HG02884 (cell line): ENCODE data around the gene LIPH.
"Not testable (repeated sequence)": the region's sequence is repeated elsewhere in the genome, so short reads cannot be mapped to it uniquely, and the experiment has no call there.

Experiments
- ATAC-seq: cut with Tn5 transposase; IDR thresholded peaks from one replicate; pipeline ENCODE4 v1.9.1; 2021; ENCODE audit warnings: mild to moderate bottlenecking, moderate library complexity; ENCODE audit not compliant: unreplicated experiment

Gene LIPH

GRCh38 chr3:185552358-185552877 is at the start of gene LIPH:
TSS of gene LIPH (minus strand) at chr3:185552588. CDS start at chr3:185552471, 117 bp downstream.
- ATAC-seq, result no peak

- ATAC-seq, result peak; percentile 59
Measured at GRCh38 chr3:185595526-185595925, 43.1 kb upstream of the LIPH start.

GRCh38 chr3:185594073-185594472 is 41.7 kb upstream of the LIPH start:
- ATAC-seq, result no peak

- no peak for ATAC-seq
Measured at GRCh38 chr3:185586686-185587039, 34.3 kb upstream of the LIPH start.

- peak; percentile 96 for ATAC-seq
Measured at GRCh38 chr3:185585859-185586685, 33.7 kb upstream of the LIPH start, which contains the start of gene SENP2. TSS of gene SENP2 (plus strand) at chr3:185586295. CDS start at chr3:185586414, 119 bp downstream.

- ATAC-seq, result no peak
Measured at GRCh38 chr3:185585518-185585858, 33.1 kb upstream of the LIPH start.

GRCh38 chr3:185584686-185585085 is 32.3 kb upstream of the LIPH start:
- ATAC-seq, result no peak

- ATAC-seq, result no peak
Measured at GRCh38 chr3:185583925-185584324, 31.5 kb upstream of the LIPH start.

- ATAC-seq, result no peak
Measured at GRCh38 chr3:185582871-185583270, 30.5 kb upstream of the LIPH start.

GRCh38 chr3:185582236-185582635 is 29.8 kb upstream of the LIPH start:
- ATAC-seq, result no peak

GRCh38 chr3:185575108-185575869 is 22.9 kb upstream of the LIPH start:
- ATAC-seq, result not testable (repeated sequence)

GRCh38 chr3:185572183-185572582 is 19.8 kb upstream of the LIPH start:
- no peak for ATAC-seq

GRCh38 chr3:185561958-185562357 is 9.6 kb upstream of the LIPH start:
- ATAC-seq, result no peak

GRCh38 chr3:185561374-185561943 is 9.1 kb upstream of the LIPH start:
- no peak for ATAC-seq

GRCh38 chr3:185560676-185561075 is 8.3 kb upstream of the LIPH start:
- ATAC-seq, result no peak

- no peak for ATAC-seq
Measured at GRCh38 chr3:185559706-185560090, 7.3 kb upstream of the LIPH start.

GRCh38 chr3:185558395-185558794 is 6.0 kb upstream of the LIPH start:
- ATAC-seq, result no peak

GRCh38 chr3:185556640-185557039 is 4.3 kb upstream of the LIPH start:
- not testable (repeated sequence) for ATAC-seq

- no peak for ATAC-seq
Measured at GRCh38 chr3:185555860-185556347, 3.5 kb upstream of the LIPH start.

GRCh38 chr3:185555101-185555501 is 2.7 kb upstream of the LIPH start:
- ATAC-seq, result no peak

- no peak for ATAC-seq
Measured at GRCh38 chr3:185549651-185550111, 2.7 kb downstream of the LIPH start.
